ENCODE measurements around the gene AKIP1.
"Not testable (repeated sequence)": the region's sequence is repeated elsewhere in the genome, so short reads cannot be mapped to it uniquely, and the experiment has no call there.

Gene AKIP1

GRCh38 chr11:8917157-8917825 is 6.3 kb downstream of the AKIP1 start:
- DNase-seq (ENCODE audit: low read depth, low spot score) = peak; percentile 85

GRCh38 chr11:8922691-8923090 is 11.7 kb downstream of the AKIP1 start:
- no peak for DNase-seq (ENCODE audit: low read depth, low spot score)

DNA sequence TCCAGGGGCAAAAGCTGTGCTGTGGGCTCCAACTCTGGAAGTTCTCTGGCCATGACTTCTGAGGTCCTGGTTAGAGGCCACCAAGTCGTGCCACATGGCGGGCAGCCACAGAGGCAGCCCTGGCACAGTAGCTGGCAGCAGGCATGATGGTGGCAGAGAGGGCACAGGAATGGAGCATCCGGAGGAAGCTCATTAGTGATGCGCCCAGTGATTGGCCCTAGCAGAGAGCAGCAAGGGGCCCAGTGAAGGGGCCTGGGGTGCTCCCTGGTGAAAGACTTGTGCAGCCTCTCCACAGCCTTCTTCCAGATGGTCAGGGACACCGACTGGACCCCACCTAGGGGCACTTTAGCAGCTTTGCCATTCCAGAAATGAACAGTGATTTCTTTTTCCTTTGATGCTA is 14.7 kb downstream of the AKIP1 start:
- DNase-seq (ENCODE audit: low read depth, low spot score) = no peak

DNA sequence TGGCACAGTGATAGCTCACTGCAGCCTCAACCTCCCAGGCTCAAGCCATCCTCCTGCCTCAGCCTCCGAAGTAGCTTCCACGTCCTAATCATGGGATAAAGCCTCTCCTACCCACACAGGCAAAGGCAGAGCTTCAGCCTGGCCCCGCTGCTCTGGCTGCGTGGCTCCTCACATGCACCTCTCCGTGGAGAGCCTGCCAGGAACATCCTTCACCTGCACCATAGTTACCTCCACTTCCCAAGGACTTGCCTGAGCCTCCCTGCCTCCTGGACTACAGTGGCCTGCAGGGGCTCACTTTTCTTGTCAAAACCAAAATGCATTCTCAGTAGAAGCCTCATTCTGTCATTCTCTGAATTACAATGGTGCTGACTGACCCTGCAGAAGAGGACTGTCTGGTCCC is 15.2 kb downstream of the AKIP1 start:
- no peak for DNase-seq (ENCODE audit: low read depth, low spot score)

DNA sequence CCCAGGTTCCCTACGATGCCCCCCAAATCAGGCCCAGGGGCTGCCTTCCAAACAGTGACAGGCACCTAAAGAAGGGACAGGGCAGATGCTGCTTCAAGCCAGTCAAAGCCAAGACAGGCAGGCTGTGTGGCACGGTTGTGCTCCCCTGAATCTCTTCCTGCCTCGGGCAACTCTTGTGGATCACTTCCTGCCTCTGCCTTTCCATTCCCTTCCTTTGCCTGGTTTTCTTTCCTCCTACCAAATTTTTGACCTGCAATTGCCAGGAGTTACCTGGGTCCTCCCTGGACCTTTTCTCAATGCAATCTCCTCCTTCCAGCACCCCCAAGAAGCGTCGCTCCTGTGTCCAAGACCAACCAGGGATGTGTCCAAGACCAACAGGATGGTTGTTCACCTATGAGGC is 16.2 kb downstream of the AKIP1 start:
- DNase-seq (ENCODE audit: low read depth, low spot score) = no peak

- DNase-seq (ENCODE audit: low read depth, low spot score) = no peak
These were observed 17.2 kb downstream of the AKIP1 start for GRCh38 chr11:8928205-8928604.

GRCh38 chr11:8928981-8929615 is 18.1 kb downstream of the AKIP1 start:
- no peak for DNase-seq (ENCODE audit: low read depth, low spot score)

DNA sequence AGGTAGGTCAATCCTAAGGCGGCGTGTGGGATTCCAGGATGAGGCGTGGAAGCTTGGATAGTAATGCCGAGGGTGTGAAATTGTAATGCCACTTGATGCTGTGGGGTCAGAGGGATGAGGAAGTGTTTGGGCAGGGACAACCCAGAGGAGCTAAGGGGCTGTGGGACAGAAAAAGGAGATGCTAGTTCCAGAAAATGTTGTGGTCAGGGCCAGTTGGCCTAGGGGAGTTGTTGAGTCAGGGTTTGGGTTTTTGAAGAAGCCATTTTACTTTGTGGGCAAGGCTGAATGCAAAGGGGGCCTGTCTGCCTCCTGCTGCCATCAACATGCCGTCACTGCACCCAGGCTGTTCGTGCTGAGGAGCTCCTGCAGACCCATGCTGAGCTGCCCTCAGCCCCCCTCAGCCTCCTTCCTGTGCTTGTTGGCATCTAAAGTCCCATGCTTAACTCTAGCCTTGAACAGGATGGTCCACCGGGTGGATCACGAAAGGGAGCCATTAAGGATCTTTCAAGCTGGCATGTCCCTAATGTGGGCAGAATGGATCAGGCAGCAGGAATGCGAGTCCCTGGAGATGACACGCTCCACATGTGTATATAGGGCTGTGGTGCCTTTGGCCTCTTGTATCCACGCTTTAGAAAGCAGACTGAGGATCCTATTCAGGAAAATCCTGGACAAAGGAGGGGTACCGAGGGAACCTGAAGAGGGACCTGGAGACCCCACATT is 19.6 kb downstream of the AKIP1 start:
- DNase-seq (ENCODE audit: low read depth, low spot score) = no peak

- DNase-seq (ENCODE audit: low read depth, low spot score) = no peak
These were observed 21.7 kb downstream of the AKIP1 start, which contains the start of gene C11orf16 for GRCh38 chr11:8932564-8933180. TSS of gene C11orf16 (minus strand) at chr11:8932947. CDS start at chr11:8932308, 639 bp downstream.

DNA sequence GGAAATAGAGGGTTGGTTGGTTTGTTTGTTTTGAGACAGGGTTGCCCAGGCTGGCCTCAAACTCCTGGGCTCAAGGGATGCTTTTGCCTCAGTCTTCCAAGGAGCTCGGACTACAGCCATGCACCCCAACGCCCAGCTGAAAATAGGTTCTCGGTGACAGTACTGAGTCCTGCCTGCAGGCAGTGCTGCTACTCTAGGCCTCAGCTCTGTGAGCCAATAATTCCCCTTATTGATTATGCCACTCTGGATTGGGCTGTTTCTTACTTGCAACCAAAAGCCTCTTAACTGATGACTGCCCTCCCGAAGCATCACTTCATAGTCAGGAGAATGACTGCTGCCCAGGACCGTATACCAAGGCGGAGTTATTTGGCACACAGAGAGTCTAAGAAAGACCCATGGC is 22.9 kb downstream of the AKIP1 start:
- DNase-seq (ENCODE audit: low read depth, low spot score) = no peak

GRCh38 chr11:8934742-8935488 is 23.9 kb downstream of the AKIP1 start:
- DNase-seq (ENCODE audit: low read depth, low spot score) = no peak

DNA sequence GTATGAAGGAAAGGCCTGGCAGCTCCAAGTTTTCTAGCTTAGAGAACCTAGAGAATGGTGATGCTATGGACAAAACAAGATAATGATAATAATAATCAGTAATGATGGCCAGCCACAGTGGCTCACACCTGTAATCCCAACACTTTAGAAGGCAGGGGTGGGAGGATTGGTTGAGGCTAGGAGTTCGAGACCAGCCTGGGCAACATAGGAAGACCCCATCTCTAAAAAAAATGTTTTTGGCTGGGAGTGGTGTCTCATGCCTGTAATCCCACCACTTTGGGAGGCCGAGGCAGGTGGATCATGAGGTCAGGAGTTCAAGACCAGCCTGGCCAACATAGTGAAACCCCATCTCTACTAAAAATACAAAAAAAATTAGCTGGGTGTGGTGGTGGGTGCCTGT is 24.8 kb downstream of the AKIP1 start:
- not testable (repeated sequence) for DNase-seq (ENCODE audit: low read depth, low spot score)

DNA sequence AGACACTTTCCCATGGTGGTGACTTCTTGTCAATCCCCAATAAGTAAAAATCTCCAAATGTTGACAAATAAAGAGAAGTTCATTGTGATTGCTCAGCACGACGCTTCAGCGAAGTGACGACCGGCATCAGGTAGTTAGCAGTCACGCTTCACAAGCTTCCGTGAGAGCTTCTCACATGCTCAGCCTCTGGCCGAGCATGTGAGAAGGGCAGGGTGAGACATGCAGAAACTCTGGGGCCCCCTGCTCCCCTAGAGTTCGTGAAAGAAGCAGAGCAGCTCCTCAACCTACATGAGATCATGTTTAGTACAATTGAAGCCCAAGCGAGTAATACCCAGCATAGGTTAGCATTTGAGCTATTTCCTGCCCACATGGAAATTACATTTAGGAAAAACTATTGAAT is 26.2 kb downstream of the AKIP1 start:
- DNase-seq (ENCODE audit: low read depth, low spot score) = no peak

DNA sequence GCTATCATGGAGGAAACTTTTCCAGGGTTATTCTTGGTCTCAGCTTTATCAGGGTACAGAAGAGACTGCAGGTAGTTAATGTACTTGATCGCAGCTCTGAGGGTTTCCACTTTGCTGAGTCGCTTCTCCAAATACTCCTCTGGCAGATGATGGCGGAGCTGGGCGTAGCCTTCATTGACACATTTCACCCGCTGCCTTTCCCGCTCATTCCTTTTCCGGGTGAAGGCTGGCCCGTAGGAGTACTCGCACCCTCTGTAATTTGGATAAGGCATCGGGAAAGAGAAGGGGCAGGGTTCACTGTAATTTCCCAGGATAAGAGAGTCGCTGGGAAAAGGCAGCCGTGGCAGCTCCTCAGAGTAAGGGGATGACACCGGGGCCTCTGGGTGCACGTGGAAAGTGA is 26.7 kb downstream of the AKIP1 start:
- DNase-seq (ENCODE audit: low read depth, low spot score) = no peak

GRCh38 chr11:8941341-8942103 is 30.5 kb downstream of the AKIP1 start:
- no peak for DNase-seq (ENCODE audit: low read depth, low spot score)

GRCh38 chr11:8942518-8943066 is 31.6 kb downstream of the AKIP1 start, which contains the start of gene ASCL3:
TSS of gene ASCL3 (minus strand) at chr11:8943016. CDS start at chr11:8938161, 4,855 bp downstream.
- no peak for DNase-seq (ENCODE audit: low read depth, low spot score)

DNA sequence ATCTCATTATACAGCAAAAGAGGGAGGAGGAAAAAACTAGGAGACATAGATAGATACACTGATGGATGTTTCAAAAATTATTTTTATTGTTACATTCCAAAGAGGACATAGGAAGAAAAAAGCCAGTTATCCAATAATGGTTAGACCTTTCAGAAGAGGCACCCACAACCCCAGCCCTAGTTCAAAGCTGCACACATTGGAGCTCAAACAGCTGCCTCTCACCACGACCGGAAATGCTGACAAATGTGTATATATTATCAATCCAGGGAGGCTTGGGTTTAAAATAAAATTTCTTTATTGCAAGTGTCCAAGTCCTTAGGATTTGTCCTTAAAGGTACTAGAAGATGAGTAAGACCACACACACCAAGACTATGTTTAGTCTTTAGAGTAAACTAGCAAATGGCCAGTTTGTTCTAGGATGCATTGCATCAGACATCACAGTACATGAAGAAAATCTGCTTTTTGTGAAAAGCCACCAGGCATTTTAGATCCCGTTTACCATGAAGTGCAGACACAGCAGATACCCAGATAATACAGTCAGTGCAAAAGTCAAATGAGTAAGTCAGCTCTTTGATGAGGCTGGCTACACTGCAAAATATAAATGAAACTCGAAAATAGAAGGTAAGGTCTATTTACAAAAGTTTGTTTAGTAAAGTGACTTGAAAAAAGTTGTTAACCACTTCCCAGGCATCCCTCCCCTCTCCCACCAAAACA is 36.4 kb downstream of the AKIP1 start:
- no peak for DNase-seq (ENCODE audit: low read depth, low spot score)

- no peak for DNase-seq (ENCODE audit: low read depth, low spot score)
These were observed 37.9 kb downstream of the AKIP1 start for GRCh38 chr11:8948886-8949285.

- no peak for DNase-seq (ENCODE audit: low read depth, low spot score)
These were observed 45.9 kb downstream of the AKIP1 start for GRCh38 chr11:8956860-8957259.

Measured in smooth muscle cell of the brain vasculature (primary cell).